ENCODE measurements around the gene TIAM2.

Gene TIAM2

DNA sequence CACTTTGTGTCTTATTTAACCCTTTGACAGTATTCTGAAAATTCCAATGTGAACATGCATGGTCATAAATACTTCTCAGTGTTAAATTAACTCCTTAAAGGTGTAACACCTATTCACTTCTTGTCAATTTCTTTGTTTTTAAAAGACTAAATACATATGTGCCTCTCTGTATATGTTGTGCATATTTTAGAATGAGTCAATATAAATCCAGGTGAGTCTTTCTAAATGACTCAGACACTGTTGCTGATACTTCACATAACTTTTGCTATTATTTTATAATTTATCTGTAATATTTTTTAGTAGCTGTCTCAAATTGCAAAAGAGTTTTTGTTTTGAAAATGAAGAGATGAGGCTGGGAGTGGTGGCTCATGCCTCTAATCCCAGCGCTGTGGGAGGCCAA, 36.0 kb downstream of the TIAM2 start:
- TF ChIP-seq CTCF (IDR thresholded peaks at IDR 0.05; ENCODE audit: low read depth, low read length): no peak
- no peak for DNase-seq (ENCODE audit: low read depth in 2 of 2)
- no peak overlapping the region for H3K4me3 ChIP-seq (replicated peaks in 1 of 2; ENCODE audit: low read depth in 2 of 2, low read length in 2 of 2)

DNA sequence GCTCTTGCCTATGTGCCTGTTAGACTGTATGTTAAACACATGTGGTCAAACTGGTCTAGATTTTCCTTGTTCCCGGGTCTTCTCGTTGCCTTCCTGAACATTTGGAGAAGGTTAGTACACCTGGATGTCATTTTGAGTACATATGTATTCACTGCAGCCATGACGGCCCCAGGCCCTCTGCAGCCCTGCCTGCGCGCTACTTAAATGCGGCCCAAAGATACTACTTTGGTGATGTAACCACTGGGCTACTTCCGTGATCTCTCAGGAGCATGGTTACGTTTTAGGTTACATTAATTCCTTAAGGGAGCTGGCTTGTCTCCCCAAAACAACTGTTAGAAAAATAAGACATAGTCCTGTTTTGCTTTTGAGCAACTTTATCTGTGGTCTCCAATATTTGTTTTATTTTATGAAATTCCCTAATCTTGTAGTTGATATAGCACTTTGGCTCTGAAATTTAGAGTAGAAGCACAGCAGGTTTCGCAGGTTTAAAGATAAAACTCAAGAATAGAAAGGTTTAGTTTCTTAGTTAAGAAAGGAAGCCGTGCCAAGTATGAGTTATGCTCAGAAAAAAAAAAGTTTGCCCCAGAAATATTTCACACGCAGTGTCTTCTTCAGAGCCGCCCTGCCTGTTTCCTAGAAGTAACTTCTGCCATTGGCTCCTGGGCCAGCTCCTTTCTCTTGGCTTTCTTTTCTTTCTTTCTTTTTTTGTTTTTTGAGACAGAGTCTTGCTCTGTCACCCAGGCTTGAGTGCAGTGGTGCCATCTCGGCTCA, 38.1 kb downstream of the TIAM2 start:
- no peak for DNase-seq (ENCODE audit: low read depth in 2 of 2)
- no peak overlapping the region for H3K4me3 ChIP-seq (replicated peaks in 1 of 2; ENCODE audit: low read depth in 2 of 2, low read length in 2 of 2)
- TF ChIP-seq CTCF (IDR thresholded peaks at IDR 0.05; ENCODE audit: low read depth, low read length): no peak

DNA sequence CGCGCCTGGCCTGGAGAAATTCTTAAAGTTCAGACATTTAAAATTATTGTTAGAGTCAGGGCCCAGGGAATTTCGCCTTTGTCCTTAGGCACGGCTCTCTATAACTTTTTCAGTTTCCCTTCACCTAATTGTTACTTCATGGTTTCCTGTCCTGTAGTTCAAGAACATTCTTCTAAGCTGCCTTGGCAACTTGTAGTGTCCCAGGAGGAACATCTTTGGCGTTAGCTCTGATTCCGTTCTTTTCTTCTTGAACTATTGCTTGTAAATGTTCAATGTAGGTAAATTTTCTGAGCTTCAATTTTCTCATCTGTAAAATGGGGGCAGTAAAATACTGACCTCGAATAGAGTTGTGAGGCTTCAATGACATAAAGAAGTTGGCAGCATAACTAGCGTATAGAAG, 41.8 kb downstream of the TIAM2 start:
- no peak for DNase-seq (ENCODE audit: low read depth in 2 of 2)
- no peak overlapping the region for H3K4me3 ChIP-seq (replicated peaks in 1 of 2; ENCODE audit: low read depth in 2 of 2, low read length in 2 of 2)
- no peak for TF ChIP-seq CTCF (IDR thresholded peaks at IDR 0.05; ENCODE audit: low read depth, low read length)

DNA sequence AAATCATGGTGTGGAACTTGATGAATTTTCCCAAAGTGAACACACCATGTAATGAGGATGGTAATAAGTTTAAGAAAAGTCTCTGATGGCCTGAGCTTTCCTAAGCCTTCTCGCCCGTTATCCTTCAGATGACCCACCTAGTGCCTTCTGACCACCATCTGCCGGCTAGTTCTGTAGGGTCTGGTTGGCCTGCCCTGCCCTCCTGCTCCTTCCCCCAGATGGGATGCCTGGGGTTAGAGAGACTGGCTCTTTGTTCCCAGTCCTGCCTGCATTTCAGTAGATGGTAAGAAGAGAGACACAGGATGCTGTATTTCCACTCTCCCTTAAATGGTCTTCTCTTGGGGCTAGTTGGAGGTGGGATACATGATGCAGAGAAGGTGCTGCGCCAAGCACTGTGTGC, 43.0 kb downstream of the TIAM2 start:
- no peak for DNase-seq (ENCODE audit: low read depth in 2 of 2)
- no peak overlapping the region for H3K4me3 ChIP-seq (replicated peaks in 1 of 2; ENCODE audit: low read depth in 2 of 2, low read length in 2 of 2)
- no peak for TF ChIP-seq CTCF (IDR thresholded peaks at IDR 0.05; ENCODE audit: low read depth, low read length)

DNA sequence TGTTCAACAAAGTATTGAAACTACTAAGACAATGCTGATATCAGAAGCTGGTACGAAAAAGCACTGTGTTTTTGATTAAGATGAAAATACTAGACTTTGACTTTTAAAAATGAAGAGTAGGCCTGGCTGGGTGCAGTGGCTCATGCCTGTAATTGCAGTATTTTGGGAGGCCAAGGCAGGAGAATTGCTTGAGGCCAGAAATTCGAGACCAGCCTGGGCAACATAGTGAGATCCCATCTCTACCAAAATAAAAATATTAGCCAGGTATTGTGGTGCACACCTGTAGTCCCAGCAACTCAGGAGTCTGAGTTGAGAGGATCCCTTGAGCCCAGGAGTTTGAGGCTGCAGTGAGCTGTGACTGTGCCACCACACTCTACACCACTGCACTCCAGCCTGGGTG, 43.4 kb downstream of the TIAM2 start:
- no peak overlapping the region for H3K4me3 ChIP-seq (replicated peaks in 1 of 2; ENCODE audit: low read depth in 2 of 2, low read length in 2 of 2)
- TF ChIP-seq CTCF (IDR thresholded peaks at IDR 0.05; ENCODE audit: low read depth, low read length): no peak
- DNase-seq (ENCODE audit: low read depth in 2 of 2): no peak

- TF ChIP-seq CTCF (IDR thresholded peaks at IDR 0.05; ENCODE audit: low read depth, low read length): no peak
- H3K4me3 ChIP-seq (replicated peaks in 1 of 2; ENCODE audit: low read depth in 2 of 2, low read length in 2 of 2): no peak overlapping the region
- no peak for DNase-seq (ENCODE audit: low read depth in 2 of 2)
Measured at GRCh38 chr6:155039618-155040017, 44.5 kb downstream of the TIAM2 start.

GRCh38 chr6:155040154-155040553, 45.0 kb downstream of the TIAM2 start:
- no peak overlapping the region for H3K4me3 ChIP-seq (replicated peaks in 1 of 2; ENCODE audit: low read depth in 2 of 2, low read length in 2 of 2)
- no peak for DNase-seq (ENCODE audit: low read depth in 2 of 2)
- no peak for TF ChIP-seq CTCF (IDR thresholded peaks at IDR 0.05; ENCODE audit: low read depth, low read length)

All from cardiac fibroblast (primary cell).